ENCODE measurements around the gene IL1RL1.

Gene IL1RL1

DNA sequence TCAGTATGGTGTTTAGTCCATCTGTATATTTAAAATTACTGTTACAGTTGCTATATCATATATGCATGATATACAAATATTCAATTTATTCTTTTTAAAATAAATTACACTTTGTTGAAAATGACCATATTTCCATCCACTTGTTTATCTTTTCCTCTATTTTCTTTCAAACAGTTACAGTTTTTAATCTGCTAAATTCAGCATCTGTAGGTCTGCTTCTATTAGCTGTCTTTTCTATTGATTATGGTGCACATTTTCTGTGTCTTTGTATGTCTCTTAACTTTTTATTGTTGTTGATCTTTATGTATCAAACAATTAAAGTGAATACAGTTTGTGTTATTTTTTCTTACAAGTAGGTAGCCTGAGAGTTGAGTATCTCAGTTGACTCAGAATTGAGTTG lies 72.4 kb downstream of the IL1RL1 start:
- DNase-seq: no peak

DNA sequence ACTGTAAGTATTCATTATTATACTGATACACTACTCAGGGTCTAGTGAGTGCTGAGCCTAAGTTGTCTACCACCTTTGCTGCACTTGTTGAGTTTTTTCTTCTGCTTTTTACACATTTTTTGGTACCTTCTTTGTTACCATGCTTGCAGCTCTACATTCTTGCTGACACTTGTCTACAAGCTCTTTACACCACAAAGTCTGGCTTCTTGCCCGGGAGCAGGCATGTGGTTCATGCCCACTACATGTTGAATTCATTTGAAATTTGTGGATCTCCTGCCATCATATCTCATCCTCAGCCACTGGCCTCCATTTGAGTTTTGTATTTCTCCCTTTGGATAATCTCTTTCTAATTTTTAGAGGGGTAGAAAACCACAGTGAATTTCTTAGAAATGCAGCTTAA lies 74.2 kb downstream of the IL1RL1 start:
- DNase-seq: no peak

DNA sequence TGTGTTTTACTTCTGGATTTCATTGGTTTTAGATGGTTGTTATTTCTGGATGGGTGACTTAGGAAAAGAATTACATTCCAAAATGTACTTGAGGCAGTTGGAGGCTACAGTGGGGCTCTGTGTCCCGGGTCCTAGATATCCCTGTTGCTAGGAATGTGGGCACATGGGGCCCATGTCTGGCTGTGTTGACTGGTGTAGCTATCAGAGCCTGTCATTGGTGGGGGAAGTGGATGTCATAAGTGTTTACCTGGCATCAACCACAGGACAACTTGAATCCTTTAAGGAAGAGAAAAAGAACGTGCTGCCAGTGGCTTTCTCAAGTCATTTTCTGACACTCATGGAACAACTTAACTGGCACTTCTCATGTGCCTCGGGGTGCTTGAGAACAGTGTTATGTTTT lies 74.6 kb downstream of the IL1RL1 start:
- no peak for DNase-seq

DNA sequence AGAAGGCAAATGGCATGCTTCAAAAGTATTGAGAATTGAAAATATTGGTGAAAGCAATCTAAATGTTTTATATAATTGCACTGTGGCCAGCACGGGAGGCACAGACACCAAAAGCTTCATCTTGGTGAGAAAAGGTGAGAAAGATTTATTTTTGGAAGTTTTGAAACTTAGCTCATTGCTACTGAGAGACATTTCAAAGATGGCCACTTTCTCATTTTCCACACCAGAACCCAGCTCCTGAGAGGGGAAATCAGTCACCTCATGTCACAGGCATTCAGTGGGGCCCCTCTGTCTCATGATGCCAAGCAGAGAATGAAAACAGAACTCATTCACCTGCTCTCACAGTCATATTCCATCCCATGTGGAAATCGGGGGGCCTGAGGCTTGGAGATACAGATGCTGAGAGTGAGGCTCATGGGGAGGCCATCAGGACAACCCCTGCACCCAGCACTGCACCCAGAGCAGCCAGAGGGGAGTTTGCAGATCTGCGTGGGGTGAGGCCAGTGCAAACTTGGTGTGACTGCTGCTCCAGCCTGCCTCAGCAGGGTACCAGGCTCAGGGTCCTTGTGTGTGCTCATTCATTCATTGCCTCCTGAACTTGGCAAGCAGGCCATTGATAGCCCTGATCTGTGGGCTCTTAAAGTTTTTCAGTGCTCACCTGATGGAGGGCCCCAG lies 75.6 kb downstream of the IL1RL1 start:
- no peak for DNase-seq

DNA sequence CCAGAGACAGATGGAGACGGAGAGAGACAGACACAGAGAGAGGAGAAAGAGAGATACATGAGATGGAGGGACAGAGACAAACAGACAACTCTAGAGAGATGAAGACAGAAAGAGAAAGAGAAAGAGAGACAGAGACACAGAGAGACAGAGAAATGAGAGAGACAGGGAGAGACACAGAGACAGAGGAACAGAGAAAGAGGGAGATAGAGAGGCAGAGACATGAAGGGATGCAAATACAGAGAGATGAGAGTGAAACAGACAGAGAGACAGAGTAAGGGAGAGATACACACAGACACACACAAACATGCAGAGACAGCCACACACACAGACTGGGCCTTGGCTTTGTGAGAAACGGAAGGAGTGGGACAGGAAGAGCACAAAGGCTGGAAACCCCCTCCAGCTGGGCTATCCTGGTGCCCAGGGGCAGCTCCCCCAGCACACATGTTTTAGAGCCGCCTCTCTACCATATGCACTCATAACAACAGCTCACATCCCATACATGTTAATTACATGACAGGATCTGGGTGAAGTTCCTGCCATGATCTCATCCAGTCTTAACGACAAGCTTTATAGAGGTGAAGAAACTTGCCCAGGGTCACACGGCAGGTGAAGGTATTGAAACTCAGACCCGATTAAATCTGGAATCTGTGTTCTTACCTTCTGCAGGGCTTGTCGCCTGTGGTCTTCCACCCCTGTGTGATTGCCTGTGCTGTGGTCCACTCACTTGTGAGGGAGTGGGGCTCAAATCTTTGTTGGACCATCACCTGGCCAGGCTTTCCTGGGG lies 76.6 kb downstream of the IL1RL1 start:
- DNase-seq: no peak

DNA sequence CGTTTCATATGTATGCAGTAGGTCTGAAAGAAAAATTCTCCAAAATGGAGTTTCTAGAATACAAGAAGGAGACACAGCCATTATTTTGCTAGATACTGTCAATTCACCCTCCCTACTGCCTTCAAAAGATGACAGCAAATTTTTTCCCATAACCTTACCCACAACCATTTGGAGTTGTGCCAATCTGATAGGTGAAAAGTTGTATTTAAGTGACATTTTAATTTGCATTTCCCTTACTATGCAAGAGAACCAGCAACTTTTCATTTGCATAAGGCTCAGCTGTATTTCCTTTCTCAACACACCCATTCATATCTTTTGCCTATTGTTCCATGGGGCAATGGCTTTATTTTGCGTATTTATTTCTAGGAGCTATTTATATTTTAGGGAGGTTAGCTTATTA lies 80.2 kb downstream of the IL1RL1 start:
- peak; percentile 18 for DNase-seq

DNA sequence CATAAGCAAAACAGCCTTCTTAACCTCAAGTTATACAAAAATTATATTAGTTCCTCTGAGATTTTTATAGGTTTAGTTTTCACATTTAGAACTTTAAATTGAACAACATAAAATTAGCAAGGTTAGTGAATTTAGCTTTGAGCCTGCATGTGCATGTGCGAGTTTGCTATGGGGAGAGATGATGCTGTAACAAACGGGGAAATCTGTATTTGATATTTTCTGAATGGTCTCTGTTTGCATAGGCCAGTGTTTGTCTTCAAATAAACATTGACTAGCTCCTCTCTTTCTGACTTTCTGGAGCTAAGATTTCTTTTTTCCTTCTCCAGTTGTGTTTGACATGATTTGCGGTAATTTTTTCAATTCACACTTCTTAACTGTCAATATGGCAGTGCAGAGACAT lies 80.7 kb downstream of the IL1RL1 start:
- DNase-seq: no peak

DNA sequence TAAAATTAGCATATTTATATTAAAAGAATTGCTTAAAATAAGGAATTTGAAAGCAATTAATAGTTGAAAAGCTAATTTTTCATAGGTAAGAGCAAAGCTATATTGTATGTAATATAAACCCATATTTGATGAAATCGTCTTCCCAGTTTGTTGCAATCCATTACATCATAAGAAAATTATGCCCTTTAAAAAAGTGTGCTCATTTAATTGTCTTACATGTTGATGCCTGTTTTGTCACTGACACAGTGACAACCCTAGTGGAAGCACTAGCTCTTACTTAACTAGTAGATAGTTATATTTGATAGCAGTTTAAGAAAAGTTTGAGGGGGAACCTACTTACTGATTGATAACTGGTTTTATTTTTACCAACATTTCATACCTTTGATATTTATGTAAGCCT lies 81.6 kb downstream of the IL1RL1 start:
- DNase-seq: no peak

DNA sequence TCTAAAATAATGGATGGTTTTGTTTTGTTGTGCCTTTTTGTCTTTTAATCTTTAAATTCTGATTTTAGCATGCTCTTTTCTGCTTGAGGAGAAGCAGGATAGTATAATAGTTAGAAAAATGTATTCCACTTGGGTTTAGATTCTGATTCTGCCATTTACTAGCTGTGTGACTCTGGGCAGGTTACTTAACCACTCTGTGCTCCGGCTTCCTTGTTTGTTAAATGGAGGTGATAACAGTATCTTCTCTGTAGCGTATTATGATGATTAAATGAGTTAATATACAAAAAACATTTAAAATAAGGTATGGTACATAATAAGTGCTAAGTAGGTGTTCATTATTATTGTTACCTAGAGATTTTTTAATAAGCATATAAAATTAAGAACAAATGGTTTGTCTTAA lies 84.6 kb downstream of the IL1RL1 start:
- DNase-seq: no peak

DNA sequence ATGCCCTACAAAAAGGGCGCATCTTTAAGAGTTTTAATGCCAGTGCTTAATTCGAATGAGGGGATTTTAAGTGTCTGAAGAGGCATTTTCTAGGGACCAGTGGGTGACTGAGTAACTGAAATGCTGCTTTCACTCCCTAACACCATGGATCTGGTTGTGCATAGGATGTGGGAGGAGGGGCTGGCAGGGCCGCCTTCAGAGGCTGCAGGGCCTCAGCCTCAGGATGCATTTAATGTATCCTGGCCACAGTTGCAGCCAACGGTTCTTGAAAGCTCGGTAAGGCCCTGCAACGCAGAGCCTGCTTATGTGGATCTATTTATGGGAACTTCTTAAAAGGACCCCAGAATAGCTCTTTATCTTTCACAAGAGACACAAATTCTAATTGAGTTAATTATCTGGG lies 85.8 kb downstream of the IL1RL1 start:
- no peak for DNase-seq

DNA sequence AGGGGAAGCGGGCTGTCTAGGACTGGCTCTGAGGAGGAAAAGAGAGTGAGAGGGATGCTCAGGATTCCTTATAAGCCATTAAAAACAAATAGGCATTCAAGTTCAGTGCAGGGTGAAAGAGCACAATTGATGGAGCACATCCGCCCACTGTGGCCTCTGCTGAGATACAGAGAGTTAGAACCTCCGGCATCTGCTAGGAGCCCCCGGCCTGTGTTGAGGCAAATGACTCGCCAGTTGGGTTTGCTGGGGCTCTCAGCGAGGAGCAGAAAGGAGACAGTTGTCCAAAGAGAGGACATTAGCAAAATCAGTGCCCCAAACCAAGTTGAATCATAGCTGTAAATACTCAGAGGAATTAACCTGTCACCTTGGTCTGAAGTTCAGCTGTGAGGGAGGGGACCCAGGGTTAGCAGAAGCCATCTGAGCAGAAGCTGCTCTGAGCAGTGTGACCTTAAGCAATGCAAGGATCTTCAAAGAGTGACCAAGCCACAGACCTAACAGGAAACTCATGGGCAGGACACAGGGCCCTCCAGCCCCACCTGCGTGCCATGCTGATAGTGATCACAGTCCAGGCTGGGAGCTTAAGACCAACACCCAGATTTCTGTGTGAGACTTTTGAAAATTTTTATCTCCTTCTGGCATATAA lies 88.3 kb downstream of the IL1RL1 start:
- no peak for DNase-seq

DNA sequence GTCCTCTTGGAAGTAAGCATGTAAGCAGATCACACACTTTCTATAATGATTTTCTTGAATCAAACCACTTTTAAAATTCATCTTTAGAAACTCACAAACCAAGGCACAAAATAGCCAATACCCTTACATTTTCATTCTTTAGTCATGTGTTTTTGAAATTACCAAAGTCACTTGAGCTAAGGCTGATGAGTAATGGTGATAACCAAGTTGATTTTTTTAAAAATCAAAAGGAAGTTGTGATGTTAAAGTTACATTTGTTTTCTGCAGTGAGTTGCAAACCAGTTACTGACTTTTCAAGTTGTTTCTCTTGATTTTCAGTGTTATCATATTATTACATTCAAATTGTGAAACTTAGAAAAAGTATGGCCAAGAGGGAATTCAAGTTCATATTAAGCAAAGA lies 90.1 kb downstream of the IL1RL1 start:
- no peak for DNase-seq

Measured in activated gamma-delta T cell treated with Interleukin-2 at 50 U/mL for 16 hours (primary cell).